CD4-positive, alpha-beta T cell (primary cell): ENCODE data around the gene ARL8A. TPM values are rescaled to one million over a fixed set of nuclear protein-coding genes. Genes with fewer than 3 reads are reported as not detected.

ENCODE experiments used
- total RNA-seq, 174 experiments: library from RNA in 2 of 174; stranded (reverse) in 2 of 174; gene quantifications; one replicate each; pipeline ENCODE4 v1.2.3 and lab custom pipeline; 2021 to 2026

The ARL8A gene
- total RNA-seq, 2 experiments from 2014 or later = 73.5 to 73.8 TPM

Other genes with a start within 250 kb of the ARL8A start
- not detected for gene LMOD1, start 198.2 kb downstream of the ARL8A start, total RNA-seq
- gene TIMM17A, start 189.2 kb downstream of the ARL8A start, total RNA-seq = 10 to 100 TPM; 46.2 to 49.6 TPM
- gene RNPEP, start 162.1 kb downstream of the ARL8A start, total RNA-seq = 10 to 100 TPM; 19.9 to 20.8 TPM
- gene ELF3, start 134.2 kb downstream of the ARL8A start, total RNA-seq = 1 to 10 TPM; 2.0 to 2.7 TPM
- gene GPR37L1, start 21.8 kb downstream of the ARL8A start, total RNA-seq = not detected
- gene PTPN7, start 15.9 kb upstream of the ARL8A start, total RNA-seq = 100 to 1,000 TPM; 144 to 145 TPM
- under 1 TPM; 0.19 to 0.45 TPM for gene LGR6, start 49.1 kb upstream of the ARL8A start, total RNA-seq
- gene UBE2T, start 197.2 kb upstream of the ARL8A start, total RNA-seq = 1 to 10 TPM; 1.1 TPM
- gene PPP1R12B, start 204.0 kb upstream of the ARL8A start, total RNA-seq = 10 to 100 TPM; 15.0 to 15.3 TPM